AG04450 (cell line): Measurements from ENCODE around the gene C16orf89. TPM values are rescaled to one million over a fixed set of nuclear protein-coding genes. Genes with fewer than 3 reads are reported as not detected.
"Not testable (repeated sequence)": the region's sequence is repeated elsewhere in the genome, so short reads cannot be mapped to it uniquely, and the experiment has no call there.

Experiments
- CTCF ChIA-PET: fragments of 300-600, 350-600 bp; formaldehyde crosslinking; extraction: SDS; loops from one replicate; lab custom pipeline; 2022; ENCODE audit warnings: antibody characterized with exemption, inconsistent platforms; lab: Charles Lee
- POLR2A ChIA-PET: fragments of 350-600 bp; formaldehyde crosslinking; extraction: SDS; loops from one replicate; lab custom pipeline; 2021; ENCODE audit warnings: antibody characterized with exemption, inconsistent platforms; lab: Yijun Ruan, JAX
- DNase-seq: peaks from one replicate; pipeline ENCODE4 v3.0.0-alpha.2; 2011; ENCODE audit warnings: low read depth, low spot score
- H3K27ac ChIP-seq: one replicate; pipeline ENCODE4 v1.5.1; 2012; ENCODE audit warnings: low read depth, low read length, control low read depth
- H3K27me3 ChIP-seq: one replicate; pipeline ENCODE4 v1.6.0; 2012; ENCODE audit warnings: low read length; ENCODE audit not compliant: control insufficient read depth, insufficient read depth
- H3K4me3 ChIP-seq: 2 replicates; pipeline ENCODE4 v1.5.1; 2011; ENCODE audit warnings: mild to moderate bottlenecking, low read depth, low read length, control low read depth
- H3K9me3 ChIP-seq: 2 replicates; pipeline ENCODE4 v1.5.1; 2012; ENCODE audit warnings: low read length; ENCODE audit not compliant: control insufficient read depth, insufficient read depth
- CTCF ChIP-seq: IDR thresholded peaks from 2 replicates; pipeline ENCODE4 v1.5.1; 2011; ENCODE audit warnings: low read depth, low read length, control low read depth, inconsistent platforms
- polyA plus RNA-seq: library from polyadenylated mRNA; depleted of rRNA; stranded (reverse); fragments of >200 nt; gene quantifications from 2 replicates; pipeline ENCODE4 v1.2.3, GENCODE V29; 2011

Gene C16orf89
- polyA plus RNA-seq, 1 experiment, result 1.3 TPM

DNA sequence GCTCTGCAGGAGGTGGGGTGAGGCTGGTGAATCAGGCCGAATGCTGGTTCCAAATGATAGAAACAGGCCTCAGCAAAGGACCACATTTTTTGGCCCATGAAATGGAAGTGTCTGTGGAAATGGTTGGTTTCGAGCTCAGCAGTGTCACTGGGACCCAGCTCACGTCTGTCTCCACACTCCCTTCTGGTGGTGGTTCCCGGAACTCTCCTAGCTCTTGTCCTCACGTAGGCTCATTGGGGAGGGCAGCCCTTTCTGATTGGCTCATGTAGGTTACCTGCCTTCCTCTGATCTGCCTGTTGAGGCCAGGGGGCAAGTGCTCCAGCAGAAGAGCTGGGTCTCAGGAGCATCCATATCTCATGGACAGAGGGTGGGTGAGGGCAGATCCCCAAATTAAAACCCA lies 9.9 kb upstream of the C16orf89 start:
- Histone ChIP-seq H3K27me3 (no peaks in the 10 kb centered on the region), H3K27ac (no peak overlapping the region), H3K4me3 (no peak overlapping the region), H3K9me3 (no peaks in the 10 kb centered on the region)
- TF ChIP-seq CTCF, result no peak
- CTCF ChIA-PET, result interaction anchor here (1.0 to 2.5 kb wide), 2 partner anchors 9 to 11 kb away, joined by 3 to 10 read pairs; no protein-coding TSS in a partner anchor
- POLR2A ChIA-PET, result no interaction called here
- no peak for DNase-seq

- CTCF ChIA-PET, DNase-seq: not testable (repeated sequence)
Measured at GRCh38 chr16:5073771-5074170, 8.0 kb upstream of the C16orf89 start.

DNA sequence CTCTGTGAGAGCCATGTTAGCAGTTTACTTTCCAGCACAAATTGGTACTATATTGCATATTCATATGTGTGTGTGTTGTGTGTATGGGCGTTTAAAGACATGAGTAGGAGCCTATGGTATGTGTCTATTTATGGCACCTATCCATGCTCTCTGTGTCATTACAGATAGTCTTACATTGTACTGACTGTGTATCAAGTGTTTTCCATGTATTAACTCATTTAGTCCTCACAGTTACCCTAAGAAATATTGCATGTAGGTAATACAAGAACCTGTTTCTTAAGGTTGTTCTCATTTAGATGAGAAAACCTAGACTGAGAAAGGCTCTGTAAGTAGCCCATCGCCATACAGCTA lies 7.5 kb upstream of the C16orf89 start:
- TF ChIP-seq CTCF, result no peak
- ChIA-PET CTCF (no interaction called here), POLR2A (interaction anchor here (1.0 kb wide), 1 partner anchor 223 kb away, joined by 3 read pairs; no protein-coding TSS in a partner anchor)
- H3K9me3 ChIP-seq, result no peaks in the 10 kb centered on the region
- no peak overlapping the region for H3K4me3 ChIP-seq
- H3K27ac ChIP-seq, result no peak overlapping the region
- no peak for DNase-seq
- no peaks in the 10 kb centered on the region for H3K27me3 ChIP-seq

More at GRCh38 chr16:5073771-5074170, 8.0 kb upstream of the C16orf89 start:
- POLR2A ChIA-PET, result interaction anchor here (0.6 kb wide), 1 partner anchor 328 kb away, joined by 6 read pairs; no protein-coding TSS in a partner anchor
- not testable (repeated sequence) for H3K27ac ChIP-seq, H3K27me3 ChIP-seq, H3K4me3 ChIP-seq, H3K9me3 ChIP-seq

GRCh38 chr16:5072334-5073278 lies 6.8 kb upstream of the C16orf89 start:
- CTCF ChIA-PET, result interaction anchor here (1.1 kb wide), 1 partner anchor 12 kb away, joined by 5 read pairs; no protein-coding TSS in a partner anchor
- Histone ChIP-seq H3K4me3 (peak overlapping the region; percentile 88), H3K9me3 (no peaks in the 10 kb centered on the region), H3K27ac (peak overlapping the region; percentile 88), H3K27me3 (no peaks in the 10 kb centered on the region)
- DNase-seq, result no peak
- POLR2A ChIA-PET, result interaction anchor here (0.9 to 1.7 kb wide), 4 partner anchors 14 to 223 kb away, joined by 3 to 5 read pairs (median 3); partner anchors contain the start of gene NAGPA
- TF ChIP-seq CTCF, result no peak

DNA sequence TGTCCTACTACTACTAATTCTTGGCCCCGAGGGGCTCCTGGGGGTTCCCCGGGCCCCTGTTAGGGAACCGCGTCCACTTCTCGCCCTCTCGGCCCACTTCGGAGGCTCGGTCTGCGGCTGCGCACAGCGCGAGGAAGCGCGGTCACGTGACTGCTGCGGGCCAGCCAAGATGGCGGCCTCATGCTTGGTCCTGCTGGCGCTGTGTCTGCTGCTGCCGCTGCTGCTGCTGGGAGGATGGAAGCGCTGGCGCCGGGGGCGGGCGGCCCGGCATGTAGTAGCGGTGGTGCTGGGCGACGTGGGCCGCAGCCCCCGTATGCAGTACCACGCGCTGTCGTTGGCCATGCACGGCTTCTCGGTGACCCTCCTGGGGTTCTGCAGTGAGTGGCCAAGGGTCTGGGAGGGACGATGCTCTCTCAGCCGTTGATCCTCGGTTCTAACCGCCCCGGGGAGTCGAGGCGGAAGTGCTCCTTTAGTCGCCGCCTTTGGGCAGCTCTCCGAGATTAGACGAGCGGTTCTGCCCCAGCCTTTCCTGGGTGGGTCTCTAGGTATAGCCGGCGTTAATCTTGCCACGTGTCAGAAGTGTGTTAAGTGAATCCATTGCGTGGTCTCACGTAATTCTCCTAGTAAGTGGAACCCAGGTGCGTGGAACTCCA lies 6.1 kb upstream of the C16orf89 start, which contains the start of gene ALG1:
Gene ALG1, plus strand, starts transcription at position 163 of the 653 bp plus-strand sequence. Its CDS starts 7 bp downstream, at position 170.
- no peaks in the 10 kb centered on the region for H3K27me3 ChIP-seq
- ChIA-PET POLR2A (interaction anchor here (0.9 to 1.7 kb wide), 3 partner anchors 14 to 38 kb away, joined by 3 to 5 read pairs (median 3); partner anchors contain the start of gene NAGPA), CTCF (interaction anchor here (0.5 to 1.1 kb wide), 2 partner anchors 13 to 346 kb away, joined by 3 to 5 read pairs; no protein-coding TSS in a partner anchor)
- peak within 1 kb of the TSS; percentile 88 for H3K27ac ChIP-seq
- no peak for TF ChIP-seq CTCF
- peak within 1 kb of the TSS; percentile 88 for H3K4me3 ChIP-seq
- no peaks in the 10 kb centered on the region for H3K9me3 ChIP-seq
- DNase-seq, result peak; percentile 63
